ENCODE results near the gene CSF1. TPM values are rescaled to one million over a fixed set of nuclear protein-coding genes. Genes with fewer than 3 reads are reported as not detected.

The CSF1 gene
- total RNA-seq, 1 experiment from 2014 or later: 4.9 TPM

GRCh38 chr1:109886827-109887226 is 23.8 kb upstream of the CSF1 start:
- H3K27ac ChIP-seq (ENCODE audit: low read depth, low read length, poor library complexity, severe bottlenecking): no peak overlapping the region
- BruUV-seq (replicated peaks): no TSS peak
- intact Hi-C loops (cut with micrococcal nuclease; ENCODE audit: unreplicated experiment): no loop called here

GRCh38 chr1:109887271-109887670 is 23.4 kb upstream of the CSF1 start:
- intact Hi-C loops (cut with micrococcal nuclease; ENCODE audit: unreplicated experiment): no loop called here
- Histone ChIP-seq H3K27me3 (replicated peaks; ENCODE audit: insufficient read depth, low read depth, low read length, poor library complexity) (no peaks in the 10 kb centered on the region), H3K36me3 (ENCODE audit: insufficient read depth, low read length, poor library complexity, severe bottlenecking) (no peaks in the 10 kb centered on the region), H3K9me3 (ENCODE audit: low read depth, low read length, poor library complexity, severe bottlenecking) (no peaks in the 10 kb centered on the region), H3K4me3 (ENCODE audit: low read depth, low read length, poor library complexity, severe bottlenecking) (no peak overlapping the region), H3K4me1 (ENCODE audit: insufficient read depth, low read length, poor library complexity, severe bottlenecking) (no peaks in the 10 kb centered on the region), H3K27ac (ENCODE audit: low read depth, low read length, poor library complexity, severe bottlenecking) (no peak overlapping the region)
- ChIA-PET CTCF (no interaction called here), POLR2A (ENCODE audit: low non-redundant PET) (no interaction called here)
- TF ChIP-seq CTCF (conservative IDR thresholded peaks at IDR 0.05; ENCODE audit: low read depth, low read length) (no peak), EZH2 (IDR thresholded peaks at IDR 0.05; ENCODE audit: borderline replicate concordance, low read depth, low read length, poor library complexity, severe bottlenecking) (no peak)
- no peak for DNase-seq (ENCODE audit: low spot score)
- no TSS peak for BruUV-seq (replicated peaks)

More at GRCh38 chr1:109886827-109887226, 23.8 kb upstream of the CSF1 start:
- Histone ChIP-seq H3K4me3 (ENCODE audit: low read depth, low read length, poor library complexity, severe bottlenecking) (no peak overlapping the region), H3K4me1 (ENCODE audit: insufficient read depth, low read length, poor library complexity, severe bottlenecking) (no peaks in the 10 kb centered on the region), H3K36me3 (ENCODE audit: insufficient read depth, low read length, poor library complexity, severe bottlenecking) (no peaks in the 10 kb centered on the region), H3K27me3 (replicated peaks; ENCODE audit: insufficient read depth, low read depth, low read length, poor library complexity) (no peaks in the 10 kb centered on the region), H3K9me3 (ENCODE audit: low read depth, low read length, poor library complexity, severe bottlenecking) (no peaks in the 10 kb centered on the region)
- ChIA-PET CTCF (no interaction called here), POLR2A (ENCODE audit: low non-redundant PET) (no interaction called here)
- TF ChIP-seq EZH2 (IDR thresholded peaks at IDR 0.05; ENCODE audit: borderline replicate concordance, low read depth, low read length, poor library complexity, severe bottlenecking) (no peak), CTCF (conservative IDR thresholded peaks at IDR 0.05; ENCODE audit: low read depth, low read length) (no peak)
- DNase-seq (ENCODE audit: low spot score): no peak

- H3K9me3 ChIP-seq (ENCODE audit: low read depth, low read length, poor library complexity, severe bottlenecking): no peaks in the 10 kb centered on the region
- intact Hi-C loops (cut with micrococcal nuclease; ENCODE audit: unreplicated experiment): no loop called here
- H3K4me1 ChIP-seq (ENCODE audit: insufficient read depth, low read length, poor library complexity, severe bottlenecking): no peaks in the 10 kb centered on the region
- ChIA-PET POLR2A (ENCODE audit: low non-redundant PET) (no interaction called here), CTCF (no interaction called here)
- BruUV-seq (replicated peaks): no TSS peak
- H3K4me3 ChIP-seq (ENCODE audit: low read depth, low read length, poor library complexity, severe bottlenecking): no peak overlapping the region
- no peak overlapping the region for H3K27ac ChIP-seq (ENCODE audit: low read depth, low read length, poor library complexity, severe bottlenecking)
- DNase-seq (ENCODE audit: low spot score): no peak
- no peaks in the 10 kb centered on the region for H3K27me3 ChIP-seq (replicated peaks; ENCODE audit: insufficient read depth, low read depth, low read length, poor library complexity)
- TF ChIP-seq EZH2 (IDR thresholded peaks at IDR 0.05; ENCODE audit: borderline replicate concordance, low read depth, low read length, poor library complexity, severe bottlenecking) (no peak), CTCF (conservative IDR thresholded peaks at IDR 0.05; ENCODE audit: low read depth, low read length) (no peak)
- no peaks in the 10 kb centered on the region for H3K36me3 ChIP-seq (ENCODE audit: insufficient read depth, low read length, poor library complexity, severe bottlenecking)
Observed at GRCh38 chr1:109887884-109888283, 22.8 kb upstream of the CSF1 start.

Measured in A673 (cell line).